Activated CD8-positive, alpha-beta memory T cell treated with anti-CD3 and anti-CD28 coated beads, Interleukin-2, amount 50 U/mL, for 4 hours (primary cell): Measurements from ENCODE around the gene MCC.

Source experiments
- DNase-seq: peaks from one replicate; pipeline ENCODE4 v3.0.0-alpha.2; 2020

The MCC gene

GRCh38 chr5:113240951-113241726 is 247.1 kb downstream of the MCC start:
- no peak for DNase-seq

DNA sequence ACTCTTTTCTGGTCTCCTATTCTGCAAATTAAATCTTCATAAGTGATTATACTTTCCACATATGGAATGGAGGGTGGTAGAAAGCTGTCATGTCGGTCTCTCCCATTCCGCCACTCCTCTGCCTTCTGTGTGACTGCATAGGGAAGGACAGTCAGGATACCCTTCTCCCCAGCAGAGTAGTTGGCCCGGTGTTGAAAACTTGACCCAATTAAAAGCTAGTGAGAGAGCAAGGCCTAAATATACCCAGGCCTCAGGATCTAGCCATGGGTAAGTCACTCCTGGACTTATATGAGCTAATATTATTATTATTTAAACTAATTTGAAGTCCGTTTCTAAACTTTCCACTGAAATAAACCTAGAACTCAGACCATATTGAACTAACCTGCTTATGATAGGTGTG is 248.2 kb downstream of the MCC start:
- no peak for DNase-seq

DNA sequence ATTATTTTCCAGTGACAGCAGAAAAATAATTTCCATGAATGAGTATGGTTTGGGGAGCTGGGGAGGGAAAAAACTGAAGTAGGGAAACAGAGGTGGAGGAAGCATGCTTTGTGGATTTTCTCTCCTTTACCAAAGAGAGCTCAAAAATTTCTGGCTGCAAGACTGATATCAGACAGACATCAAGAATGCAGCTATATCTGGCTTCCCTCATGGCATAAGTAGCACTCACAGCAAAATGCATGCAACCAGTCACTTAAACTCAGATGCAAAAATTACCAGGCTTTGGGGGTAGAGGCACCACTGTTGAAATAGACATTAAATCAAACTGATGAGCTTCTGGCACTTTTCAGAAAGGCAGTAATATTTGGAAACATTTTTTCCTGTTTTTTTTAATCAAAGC is 250.4 kb downstream of the MCC start:
- no peak for DNase-seq

GRCh38 chr5:113236536-113237288 is 251.5 kb downstream of the MCC start:
- DNase-seq = no peak

DNA sequence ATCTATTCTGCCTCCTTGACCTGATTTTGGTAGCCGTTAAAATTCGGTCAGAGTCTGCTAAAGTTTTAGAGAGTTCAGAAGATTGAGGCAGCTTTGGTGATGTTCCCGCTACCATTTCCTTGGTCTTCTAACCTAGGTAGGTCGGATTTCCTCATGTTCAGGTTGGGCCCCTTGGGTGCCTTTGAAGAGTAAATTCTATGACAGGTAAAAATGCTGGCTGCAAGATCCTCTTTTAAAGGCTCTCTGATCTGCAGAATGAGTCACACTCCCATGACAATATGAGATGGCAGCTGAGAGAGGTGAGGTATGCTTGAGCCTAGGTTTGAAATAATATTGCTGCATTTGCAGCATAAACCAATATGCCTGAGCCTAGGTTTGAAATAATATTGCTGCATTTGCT is 252.4 kb downstream of the MCC start:
- no peak for DNase-seq

DNA sequence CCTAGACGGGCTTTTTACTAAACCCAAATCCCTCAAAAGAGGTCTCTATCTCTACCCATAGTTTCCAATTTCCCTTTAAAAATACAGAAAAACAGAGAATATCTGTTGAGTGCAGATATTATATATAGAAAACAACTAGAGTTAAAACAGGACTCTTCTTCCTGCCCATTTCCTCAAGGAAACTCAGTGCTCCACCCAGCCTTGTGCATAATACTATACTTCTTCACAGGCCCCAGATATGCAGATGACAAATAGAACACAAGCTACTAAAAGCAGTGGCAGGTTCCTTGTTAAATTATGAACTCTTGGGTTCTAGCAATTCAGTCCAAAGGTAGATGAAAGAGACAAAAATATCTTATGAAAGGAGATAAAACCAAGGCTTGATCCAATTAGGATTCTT is 253.7 kb downstream of the MCC start:
- no peak for DNase-seq

DNA sequence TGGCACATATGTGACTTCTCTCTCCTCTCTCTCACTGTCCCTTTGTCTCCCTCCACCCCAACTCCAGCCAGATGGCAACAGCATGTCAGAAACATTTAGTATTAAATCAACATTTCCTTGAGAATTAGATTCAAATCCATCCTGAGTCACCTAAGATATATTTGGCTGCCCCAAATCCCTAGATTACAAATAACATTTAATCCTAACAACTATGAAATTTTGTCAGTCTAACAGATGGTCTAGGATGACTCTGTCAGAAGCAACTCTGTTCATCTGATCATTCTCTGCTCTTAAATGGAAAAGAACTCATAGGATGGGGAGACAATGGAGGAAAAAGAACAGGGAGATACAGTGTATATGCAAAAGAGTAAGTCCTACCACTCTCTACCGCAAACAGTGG is 254.6 kb downstream of the MCC start:
- DNase-seq = no peak

DNA sequence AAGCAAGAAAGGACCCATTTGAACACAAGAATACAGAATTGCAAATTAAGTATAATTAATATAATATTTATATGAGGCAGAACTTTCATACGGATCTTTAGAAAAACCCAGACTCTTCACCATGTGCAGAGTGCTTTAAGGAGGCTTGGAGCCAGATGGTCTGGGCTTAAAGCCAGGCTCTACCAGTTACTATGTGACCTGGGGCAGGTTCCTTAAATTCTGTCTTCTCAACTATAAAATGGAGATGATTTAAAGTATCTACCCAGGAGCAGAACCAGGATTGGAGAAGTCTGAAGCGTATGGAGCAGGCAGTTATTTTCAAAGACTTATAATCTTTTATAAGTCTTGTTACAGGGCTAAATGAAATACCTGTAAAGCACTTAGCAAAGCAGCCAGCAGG is 255.6 kb downstream of the MCC start:
- no peak for DNase-seq

DNA sequence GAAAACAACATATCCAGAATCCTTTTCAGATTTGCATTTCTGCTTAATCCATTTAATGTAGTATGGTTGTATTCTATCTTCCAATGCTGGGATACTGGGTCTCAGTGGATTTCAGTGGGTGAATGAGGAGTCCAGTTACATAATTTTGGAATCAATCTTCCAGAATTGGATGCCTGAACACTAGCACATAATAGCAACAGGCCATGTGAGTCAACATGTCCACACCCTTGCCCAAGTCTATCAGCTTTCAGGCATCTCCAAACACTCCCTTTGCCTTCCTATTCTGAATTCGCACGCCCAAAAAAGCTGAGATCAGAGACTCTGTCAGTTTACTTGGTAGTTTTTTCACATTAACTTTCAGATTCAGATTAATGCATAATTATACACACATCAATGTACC is 256.0 kb downstream of the MCC start:
- no peak for DNase-seq

- DNase-seq = no peak
These were observed 256.6 kb downstream of the MCC start for GRCh38 chr5:113231653-113232000.

DNA sequence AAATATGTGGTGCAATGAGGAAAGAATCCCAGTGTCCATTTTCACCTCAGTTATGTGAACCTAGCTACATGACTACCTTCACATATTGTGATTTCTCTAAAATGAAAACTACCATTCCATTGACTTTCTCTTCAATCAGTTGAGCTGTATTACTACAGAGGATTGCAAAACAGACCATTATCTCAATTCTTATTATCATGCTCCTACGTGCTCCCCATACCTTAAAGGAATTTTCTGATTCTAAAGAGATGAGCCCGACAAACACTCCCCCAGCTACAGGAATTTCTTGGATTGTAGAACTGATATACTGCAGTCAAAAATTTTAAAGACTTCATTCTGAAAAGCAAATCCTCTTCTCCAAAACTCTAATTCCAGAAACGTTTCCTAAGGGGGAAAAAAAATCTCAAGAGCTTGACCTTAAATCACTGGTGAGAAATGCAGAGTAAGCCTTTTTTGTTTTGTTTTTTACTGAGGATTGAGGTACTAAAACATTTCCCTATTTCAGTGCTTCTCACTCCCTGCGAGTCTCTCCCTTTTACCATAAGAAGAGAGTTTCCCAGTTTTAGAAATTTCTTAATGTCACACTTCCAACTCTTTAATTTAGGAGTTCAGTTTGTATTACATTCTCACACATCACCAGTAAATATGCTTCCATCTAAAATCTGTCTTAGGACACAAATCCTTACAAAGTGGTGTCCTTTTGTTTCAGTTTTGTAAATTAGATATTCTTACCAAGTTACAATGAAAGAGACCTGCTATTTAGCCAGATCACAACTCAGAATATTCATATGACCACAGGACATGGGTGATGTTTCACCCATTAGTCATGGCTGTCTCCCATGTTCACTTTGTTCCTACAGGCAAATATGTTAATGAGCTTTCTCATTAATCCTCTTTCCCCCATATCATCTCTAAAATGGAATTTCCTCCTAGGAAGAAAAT is 257.3 kb downstream of the MCC start:
- DNase-seq = no peak

DNA sequence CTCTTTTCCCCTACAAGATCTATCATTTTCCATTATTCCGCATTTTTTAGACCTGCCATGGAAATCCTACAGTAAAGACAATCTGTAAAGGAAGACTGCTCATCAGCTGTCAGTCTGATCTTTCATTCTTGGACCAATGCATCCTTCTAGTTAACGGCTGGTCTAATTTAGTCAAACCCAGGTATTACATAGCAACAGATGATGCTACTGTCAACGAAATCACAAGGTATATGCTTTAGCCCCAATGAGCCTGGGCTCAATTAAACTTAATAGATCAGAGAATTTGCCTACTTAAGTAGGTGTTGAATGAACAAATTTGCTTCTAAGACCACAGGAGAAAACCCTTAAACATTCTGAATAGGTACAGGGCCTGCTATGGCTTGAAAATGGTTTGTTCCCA is 260.5 kb downstream of the MCC start:
- no peak for DNase-seq

DNA sequence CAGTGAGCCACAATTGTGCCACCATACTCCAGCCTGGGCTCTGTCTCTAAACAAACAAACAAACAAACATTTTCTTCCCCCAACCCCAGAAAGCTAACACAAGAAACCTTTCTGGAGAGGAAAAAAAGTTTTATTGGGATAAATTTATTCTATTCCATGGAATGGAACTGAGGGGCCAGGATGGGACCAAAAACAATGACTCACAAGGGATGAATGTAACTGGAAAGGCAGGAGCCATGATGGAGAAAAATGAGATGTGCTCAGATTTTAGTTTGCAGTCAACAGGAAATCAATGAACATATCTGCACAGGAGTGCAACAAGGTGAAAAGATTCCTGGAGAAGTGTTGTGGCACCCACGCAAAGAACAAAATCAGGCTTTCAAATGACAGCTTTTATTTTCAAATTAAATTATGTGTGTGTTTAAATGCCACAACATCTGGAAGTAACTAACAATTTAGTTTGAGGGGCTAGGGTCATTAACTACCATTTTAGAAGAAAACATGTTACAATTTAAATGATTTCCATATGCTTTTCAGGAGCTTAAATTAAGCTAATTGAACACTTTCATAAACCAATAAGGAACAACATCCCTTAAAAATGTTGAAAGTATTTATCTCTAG is 262.0 kb downstream of the MCC start:
- no peak for DNase-seq

- no peak for DNase-seq
These were observed 263.0 kb downstream of the MCC start for GRCh38 chr5:113225259-113225658.

DNA sequence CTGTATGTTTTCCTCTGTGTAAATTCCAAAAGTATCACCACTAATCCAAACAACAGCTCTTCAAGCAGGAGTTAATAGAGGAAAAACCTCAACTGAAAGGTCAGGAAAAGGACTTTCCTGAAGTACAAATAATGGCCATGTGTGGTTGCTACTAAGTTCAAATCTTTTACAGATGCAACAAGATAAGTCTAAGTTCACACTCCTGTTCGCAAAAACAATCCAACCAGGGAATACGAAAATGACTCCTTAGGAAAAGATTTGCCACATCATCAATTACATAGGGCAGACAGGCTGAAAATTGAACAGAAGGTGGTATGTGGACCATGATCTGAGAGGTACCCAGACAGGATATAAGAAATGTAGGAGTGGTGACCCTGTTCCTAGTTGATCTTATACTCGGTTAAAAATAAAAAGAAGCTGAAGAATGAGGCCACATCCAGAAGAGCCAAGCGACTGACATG is 263.6 kb downstream of the MCC start:
- no peak for DNase-seq

DNA sequence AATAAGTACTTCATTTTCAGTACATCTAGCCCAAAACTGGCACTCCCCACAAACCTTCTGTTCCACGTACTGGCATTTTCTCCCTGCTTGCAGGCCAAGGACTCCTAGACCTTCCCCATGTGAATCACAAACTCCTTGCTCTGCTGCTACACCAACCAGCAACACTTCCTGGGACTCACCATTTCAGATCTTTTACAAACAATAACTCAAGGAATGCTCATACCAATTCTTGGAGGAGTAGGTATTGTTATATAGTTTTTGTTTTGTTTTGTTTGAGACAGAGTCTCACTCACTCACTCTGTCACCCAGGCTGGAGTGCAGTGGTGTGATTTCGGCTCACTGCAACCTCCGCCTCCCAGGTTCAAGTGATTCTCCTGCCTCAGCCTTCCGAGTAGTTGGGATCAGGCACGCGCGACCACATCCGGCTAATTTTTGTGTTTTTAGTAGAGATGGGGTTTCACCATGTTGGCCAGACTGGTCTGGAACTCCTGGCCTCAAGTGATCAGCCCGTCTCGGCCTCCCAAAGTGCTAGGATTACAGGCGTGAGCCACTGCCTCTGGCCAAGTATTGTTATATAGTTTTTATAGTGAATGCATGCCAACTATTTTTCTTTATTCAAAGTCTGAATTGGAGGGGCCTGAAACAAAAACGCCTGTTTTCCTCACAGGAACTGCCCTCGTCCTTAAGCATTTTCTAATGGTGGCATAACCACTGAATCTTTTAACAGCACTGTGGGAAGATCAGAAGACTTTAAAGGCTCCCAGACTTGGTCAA is 264.2 kb downstream of the MCC start:
- no peak for DNase-seq

- DNase-seq = no peak
These were observed 264.9 kb downstream of the MCC start for GRCh38 chr5:113223315-113223714.

DNA sequence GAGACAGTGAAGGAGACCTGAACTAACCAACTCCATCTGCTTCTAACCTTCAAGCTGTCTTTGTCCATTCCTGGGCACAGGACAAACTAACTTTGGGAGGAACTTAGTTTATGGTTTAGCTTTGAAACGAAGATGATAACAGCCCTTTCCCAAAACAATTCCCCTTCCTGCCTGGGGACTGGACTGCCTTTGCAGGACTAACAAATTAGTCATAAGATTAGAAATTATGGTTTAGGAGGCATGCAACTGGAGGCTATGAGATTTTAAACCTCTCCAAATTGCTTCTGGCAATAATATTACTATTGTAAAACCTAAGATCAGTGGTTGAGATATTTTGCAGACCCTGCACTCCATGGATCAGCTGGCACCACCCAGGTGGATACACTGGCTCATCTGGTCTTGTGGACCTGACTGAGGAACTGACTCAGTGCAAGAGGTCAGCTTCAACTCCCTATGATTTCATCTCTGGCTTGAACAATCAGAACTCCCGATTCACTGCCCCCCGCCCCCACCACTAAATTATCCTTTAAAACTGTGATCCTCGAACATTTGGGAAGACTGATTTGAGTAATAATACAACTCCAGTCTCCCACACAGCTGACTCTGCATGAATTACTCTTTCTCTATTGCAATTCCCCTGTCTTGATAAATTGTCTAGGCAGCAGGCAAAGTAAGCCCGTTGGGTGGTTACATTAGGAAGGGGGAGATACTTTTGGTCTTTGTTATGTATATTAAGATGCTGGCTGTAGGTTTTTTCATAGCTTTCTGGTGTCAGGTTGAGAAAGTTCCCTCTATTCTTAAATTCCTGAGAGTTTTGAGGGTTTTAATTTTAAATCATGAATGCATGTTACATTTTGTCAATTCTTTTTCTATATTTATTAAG is 266.7 kb downstream of the MCC start:
- DNase-seq = no peak

- no peak for DNase-seq
These were observed 268.6 kb downstream of the MCC start for GRCh38 chr5:113219695-113220094.

GRCh38 chr5:113218906-113219517 is 269.2 kb downstream of the MCC start:
- DNase-seq = no peak

- DNase-seq = no peak
These were observed 270.1 kb downstream of the MCC start for GRCh38 chr5:113218200-113218599.
